Fibroblast of lung (primary cell): ENCODE measurements around the gene CSF2.

ENCODE experiments used
- CTCF ChIP-seq, 2 donors: IDR thresholded peaks in 1 of 2; conservative IDR thresholded peaks in 1 of 2; 1 replicate in 1 of 2; 2 replicates in 1 of 2; pipeline ENCODE4 v1.5.1; 2011 to 2012; ENCODE audit warnings: low read length in 2 of 2, control low read depth in 1 of 2, inconsistent platforms in 1 of 2, low read depth in 1 of 2, mild to moderate bottlenecking in 1 of 2
- EZH2 ChIP-seq: IDR thresholded peaks from 2 replicates; pipeline ENCODE4 v1.5.1; 2012; ENCODE audit warnings: low read length, control low read depth, mild to moderate bottlenecking; ENCODE audit errors: missing control alignments

DNA sequence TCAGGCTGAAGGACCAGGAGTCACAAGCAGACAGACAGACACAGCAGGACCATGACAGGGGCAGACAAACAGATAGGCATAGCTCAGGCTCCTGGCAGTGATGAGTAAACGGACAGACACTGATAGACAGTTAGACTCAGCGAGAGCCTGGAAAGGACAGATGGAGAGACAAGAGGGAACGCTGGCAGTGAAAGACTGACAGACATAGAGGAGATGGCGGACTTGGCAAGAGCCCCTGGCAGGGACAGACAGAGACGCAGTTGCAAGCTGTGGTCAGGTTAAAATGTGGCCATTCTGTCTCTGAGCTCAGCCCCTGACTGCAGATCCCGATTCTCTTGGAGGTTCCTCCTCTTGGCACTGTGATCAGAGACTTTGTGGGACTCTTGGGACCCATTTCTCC is 13.6 kb downstream of the CSF2 start:
- TF ChIP-seq CTCF (conservative IDR thresholded peaks at IDR 0.05 in 1 of 2, IDR thresholded peaks at IDR 0.05 in 1 of 2; ENCODE audit: low read depth in 1 of 2, low read length in 2 of 2): no peak
- TF ChIP-seq EZH2: no peak
